IPS DF 6.9 (cell line): ENCODE data around the gene PTPN1.

Experiments
- DNase-seq: peaks from one replicate; pipeline ENCODE4 v3.0.0-alpha.2; 2013; ENCODE audit warnings: low read depth, low spot score
- H3K27ac ChIP-seq: one replicate; pipeline ENCODE4 v1.5.1; 2013; ENCODE audit warnings: low read length, control low read depth
- H3K27me3 ChIP-seq: 2 replicates; pipeline ENCODE4 v1.6.1; 2013; ENCODE audit warnings: mild to moderate bottlenecking, low read length; ENCODE audit not compliant: control insufficient read depth, insufficient read depth
- H3K36me3 ChIP-seq: 2 replicates; pipeline ENCODE4 v1.6.1; 2013; ENCODE audit warnings: low read length; ENCODE audit not compliant: control insufficient read depth, insufficient read depth
- H3K4me1 ChIP-seq: 2 replicates; pipeline ENCODE4 v1.6.1; 2013; ENCODE audit warnings: low read length; ENCODE audit not compliant: control insufficient read depth, insufficient read depth
- H3K4me3 ChIP-seq: 2 replicates; pipeline ENCODE4 v1.5.1; 2013; ENCODE audit warnings: mild to moderate bottlenecking, low read length
- H3K9me3 ChIP-seq: 2 replicates; pipeline ENCODE4 v1.6.1; 2013; ENCODE audit warnings: low read length, inconsistent platforms; ENCODE audit not compliant: control insufficient read depth, insufficient read depth
- WGBS: extraction: QIAGEN DNeasy Blood & Tissue Kit; methylation state at CpG from one replicate; pipeline ENCODE4 v1.1.7; 2013; ENCODE audit warnings: mixed read lengths, missing lambda C conversion rate; ENCODE audit not compliant: insufficient read length, insufficient coverage; 5-methylcytosine and 5-hydroxymethylcytosine counted together

PTPN1 gene

DNA sequence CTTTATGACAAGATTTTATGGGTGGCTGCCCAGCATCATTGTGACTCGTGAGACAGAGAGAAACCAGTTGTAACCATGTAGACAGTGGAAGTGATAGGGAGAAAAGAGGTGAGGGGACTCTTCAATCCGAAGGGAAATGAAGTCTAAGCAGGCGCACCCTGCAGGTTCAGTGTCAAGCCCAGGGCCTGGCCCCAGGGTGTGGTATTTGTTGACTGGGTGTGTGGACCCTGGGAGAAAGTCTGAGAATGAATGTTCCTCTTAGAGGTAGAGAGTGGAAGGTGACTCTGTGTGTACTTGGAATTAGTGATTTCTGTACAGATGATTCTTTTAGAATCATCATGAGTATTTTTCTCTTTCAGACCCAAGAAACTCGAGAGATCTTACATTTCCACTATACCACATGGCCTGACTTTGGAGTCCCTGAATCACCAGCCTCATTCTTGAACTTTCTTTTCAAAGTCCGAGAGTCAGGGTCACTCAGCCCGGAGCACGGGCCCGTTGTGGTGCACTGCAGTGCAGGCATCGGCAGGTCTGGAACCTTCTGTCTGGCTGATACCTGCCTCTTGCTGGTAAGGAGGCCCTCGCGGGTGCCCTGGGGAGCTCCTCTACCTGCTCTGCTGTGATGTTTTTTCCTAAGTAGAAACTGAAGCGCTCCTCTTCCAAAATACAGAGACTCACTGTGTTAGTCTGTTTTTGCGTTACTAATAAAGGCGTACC, 68.0 kb downstream of the PTPN1 start:
- Histone ChIP-seq H3K27me3 (no peaks in the 10 kb centered on the region), H3K36me3 (peaks cover 24% of the 10 kb centered on the region), H3K4me3 (no peak overlapping the region), H3K9me3 (no peaks in the 10 kb centered on the region), H3K27ac (no peak overlapping the region), H3K4me1 (no peaks in the 10 kb centered on the region; the same call in 1 of the 2 replicates)
- no peak for DNase-seq
- WGBS = no CpG with 5 or more reads among the region's 14 CpGs

DNA sequence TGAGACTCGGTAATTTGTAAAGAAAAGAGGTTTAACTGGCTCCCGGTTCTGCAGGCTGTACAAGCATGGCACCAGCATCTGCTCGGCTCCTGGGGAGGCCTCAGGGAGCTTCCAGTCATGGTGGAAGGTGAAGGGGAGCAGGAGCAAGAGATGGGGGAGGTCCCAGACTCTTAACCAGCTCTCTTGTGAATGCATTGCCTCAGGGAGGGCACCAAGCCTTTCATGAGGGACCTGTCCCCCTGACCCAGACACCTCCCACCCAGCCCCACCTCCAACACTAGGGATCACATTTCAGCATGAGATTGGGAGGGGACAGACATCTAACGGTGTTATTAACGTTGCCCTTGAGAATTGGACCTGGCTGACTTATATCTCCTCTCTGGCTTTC, 68.6 kb downstream of the PTPN1 start:
- no peaks in the 10 kb centered on the region for H3K9me3 ChIP-seq
- no peak for DNase-seq

DNA sequence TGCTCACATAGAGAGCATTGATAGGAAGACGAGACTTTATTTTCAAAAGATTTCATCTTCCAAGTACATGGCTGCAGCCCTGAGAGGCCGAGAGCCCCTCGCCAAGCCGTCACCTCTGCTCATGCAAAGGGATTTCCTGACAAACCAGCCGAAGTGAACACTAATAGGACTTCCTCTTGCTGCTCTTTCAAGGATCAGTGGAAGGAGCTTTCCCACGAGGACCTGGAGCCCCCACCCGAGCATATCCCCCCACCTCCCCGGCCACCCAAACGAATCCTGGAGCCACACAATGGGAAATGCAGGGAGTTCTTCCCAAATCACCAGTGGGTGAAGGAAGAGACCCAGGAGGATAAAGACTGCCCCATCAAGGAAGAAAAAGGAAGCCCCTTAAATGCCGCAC, 69.3 kb downstream of the PTPN1 start:
- no CpG with 5 or more reads among the region's 10 CpGs for WGBS
- no peaks in the 10 kb centered on the region for H3K27me3 ChIP-seq
- DNase-seq = no peak
- no peaks in the 10 kb centered on the region; the same call in 1 of the 2 replicates for H3K4me1 ChIP-seq
- H3K27ac ChIP-seq = no peak overlapping the region
- H3K9me3 ChIP-seq = no peaks in the 10 kb centered on the region
- no peak overlapping the region for H3K4me3 ChIP-seq
- peaks cover 24% of the 10 kb centered on the region for H3K36me3 ChIP-seq

More for the DNA sequence above, 68.6 kb downstream of the PTPN1 start:
- peaks cover 24% of the 10 kb centered on the region for H3K36me3 ChIP-seq
- no peaks in the 10 kb centered on the region; the same call in 1 of the 2 replicates for H3K4me1 ChIP-seq
- no peaks in the 10 kb centered on the region for H3K27me3 ChIP-seq
- no CpG with 5 or more reads among the region's 5 CpGs for WGBS
- H3K27ac ChIP-seq = no peak overlapping the region
- no peak overlapping the region for H3K4me3 ChIP-seq

- Histone ChIP-seq H3K4me3 (no peak overlapping the region), H3K36me3 (peaks cover 22% of the 10 kb centered on the region), H3K27me3 (no peaks in the 10 kb centered on the region), H3K9me3 (no peaks in the 10 kb centered on the region), H3K4me1 (no peaks in the 10 kb centered on the region; the same call in 1 of the 2 replicates), H3K27ac (no peak overlapping the region)
- WGBS = no CpG with 5 or more reads among the region's 17 CpGs
- DNase-seq = no peak
These were observed 70.0 kb downstream of the PTPN1 start for GRCh38 chr20:50580016-50580747.

DNA sequence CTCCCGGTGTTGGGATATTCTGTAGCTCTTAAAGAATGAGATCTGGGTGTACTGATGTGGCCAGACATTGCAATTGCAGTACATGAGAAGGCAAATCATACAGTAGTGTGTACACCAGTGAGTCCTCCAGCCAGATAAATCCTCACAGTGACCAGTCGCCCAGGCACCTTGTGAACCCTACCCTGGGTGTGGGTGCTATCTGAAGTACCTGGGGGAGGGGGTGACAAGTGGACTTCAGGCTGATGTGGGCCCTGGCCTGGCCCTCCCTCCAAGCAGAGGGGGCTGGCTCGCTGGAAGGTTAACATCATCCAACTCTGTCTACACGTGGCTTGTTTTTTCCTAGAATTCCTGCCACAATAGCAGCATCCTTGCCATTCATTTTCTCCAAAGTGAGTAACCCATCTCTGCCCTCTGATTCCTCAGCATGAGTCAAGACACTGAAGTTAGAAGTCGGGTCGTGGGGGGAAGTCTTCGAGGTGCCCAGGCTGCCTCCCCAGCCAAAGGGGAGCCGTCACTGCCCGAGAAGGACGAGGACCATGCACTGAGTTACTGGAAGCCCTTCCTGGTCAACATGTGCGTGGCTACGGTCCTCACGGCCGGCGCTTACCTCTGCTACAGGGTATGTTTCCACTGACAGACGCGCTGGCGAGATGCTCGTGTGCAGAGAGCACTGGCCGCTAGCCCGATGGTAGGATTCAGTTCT, 70.8 kb downstream of the PTPN1 start:
- DNase-seq = no peak
- no CpG with 5 or more reads among the region's 21 CpGs for WGBS
- Histone ChIP-seq H3K27ac (no peak overlapping the region), H3K36me3 (peaks cover 21% of the 10 kb centered on the region), H3K27me3 (no peaks in the 10 kb centered on the region), H3K9me3 (no peaks in the 10 kb centered on the region), H3K4me3 (no peak overlapping the region), H3K4me1 (no peaks in the 10 kb centered on the region; the same call in 1 of the 2 replicates)

GRCh38 chr20:50582092-50582491, 71.9 kb downstream of the PTPN1 start:
- Histone ChIP-seq H3K27me3 (no peaks in the 10 kb centered on the region), H3K4me3 (no peak overlapping the region; the same call in 1 of the 2 replicates), H3K36me3 (peaks cover 27% of the 10 kb centered on the region), H3K9me3 (no peaks in the 10 kb centered on the region), H3K27ac (no peak overlapping the region), H3K4me1 (no peaks in the 10 kb centered on the region; the same call in 1 of the 2 replicates)
- WGBS = no CpG with 5 or more reads among the region's 6 CpGs
- DNase-seq = no peak

DNA sequence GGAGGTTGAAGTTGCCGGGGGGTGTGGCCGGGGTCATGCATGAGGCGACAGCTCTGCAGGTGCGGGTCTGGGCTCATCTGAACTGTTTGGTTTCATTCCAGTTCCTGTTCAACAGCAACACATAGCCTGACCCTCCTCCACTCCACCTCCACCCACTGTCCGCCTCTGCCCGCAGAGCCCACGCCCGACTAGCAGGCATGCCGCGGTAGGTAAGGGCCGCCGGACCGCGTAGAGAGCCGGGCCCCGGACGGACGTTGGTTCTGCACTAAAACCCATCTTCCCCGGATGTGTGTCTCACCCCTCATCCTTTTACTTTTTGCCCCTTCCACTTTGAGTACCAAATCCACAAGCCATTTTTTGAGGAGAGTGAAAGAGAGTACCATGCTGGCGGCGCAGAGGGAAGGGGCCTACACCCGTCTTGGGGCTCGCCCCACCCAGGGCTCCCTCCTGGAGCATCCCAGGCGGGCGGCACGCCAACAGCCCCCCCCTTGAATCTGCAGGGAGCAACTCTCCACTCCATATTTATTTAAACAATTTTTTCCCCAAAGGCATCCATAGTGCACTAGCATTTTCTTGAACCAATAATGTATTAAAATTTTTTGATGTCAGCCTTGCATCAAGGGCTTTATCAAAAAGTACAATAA, 72.5 kb downstream of the PTPN1 start:
- no peaks in the 10 kb centered on the region for H3K27me3 ChIP-seq
- H3K36me3 ChIP-seq = peaks cover 24% of the 10 kb centered on the region

GRCh38 chr20:50583442-50584150, 73.4 kb downstream of the PTPN1 start:
- no peak overlapping the region for H3K4me3 ChIP-seq
- no peaks in the 10 kb centered on the region; the same call in 1 of the 2 replicates for H3K4me1 ChIP-seq
- H3K9me3 ChIP-seq = no peaks in the 10 kb centered on the region
- no peaks in the 10 kb centered on the region for H3K27me3 ChIP-seq
- DNase-seq = no peak
- peaks cover 21% of the 10 kb centered on the region for H3K36me3 ChIP-seq
- WGBS = no CpG with 5 or more reads among the region's 15 CpGs
- no peak overlapping the region for H3K27ac ChIP-seq

More for the DNA sequence above, 72.5 kb downstream of the PTPN1 start:
- Histone ChIP-seq H3K27ac (no peak overlapping the region), H3K4me3 (no peak overlapping the region), H3K4me1 (no peaks in the 10 kb centered on the region; the same call in 1 of the 2 replicates), H3K9me3 (no peaks in the 10 kb centered on the region)
- no CpG with 5 or more reads among the region's 26 CpGs for WGBS
- DNase-seq = no peak

GRCh38 chr20:50584687-50585086, 74.5 kb downstream of the PTPN1 start:
- H3K4me1 ChIP-seq = no peaks in the 10 kb centered on the region; the same call in 1 of the 2 replicates
- no peak overlapping the region for H3K4me3 ChIP-seq
- no peak for DNase-seq
- no peaks in the 10 kb centered on the region for H3K9me3 ChIP-seq
- H3K36me3 ChIP-seq = peaks cover 17% of the 10 kb centered on the region
- no peaks in the 10 kb centered on the region for H3K27me3 ChIP-seq
- no peak overlapping the region for H3K27ac ChIP-seq
- WGBS = no CpG with 5 or more reads among the region's 2 CpGs
